Tibial nerve (tissue), 4 donors: ENCODE data around the gene THG1L.

Experiments used
- EP300 ChIP-seq, 2 donors: sonication (generic); formaldehyde crosslinking; IDR thresholded peaks; one replicate each; pipeline ENCODE4 v1.6.1; 2017; ENCODE audit warnings: antibody characterized with exemption in 2 of 2, mild to moderate bottlenecking in 1 of 2
- TF ChIP-seq, protein P1 (sequence below), 5 experiments: fragments of 200-600 bp in 3 of 5; fragments of 450-650 bp in 2 of 5; sonication (generic) in 3 of 5; IDR thresholded peaks; one replicate each; pipeline ENCODE4 v1.5.1; 2016 to 2019; ENCODE audit warnings: antibody characterized with exemption in 5 of 5, mild to moderate bottlenecking in 3 of 5, moderate library complexity in 2 of 5

DNA sequence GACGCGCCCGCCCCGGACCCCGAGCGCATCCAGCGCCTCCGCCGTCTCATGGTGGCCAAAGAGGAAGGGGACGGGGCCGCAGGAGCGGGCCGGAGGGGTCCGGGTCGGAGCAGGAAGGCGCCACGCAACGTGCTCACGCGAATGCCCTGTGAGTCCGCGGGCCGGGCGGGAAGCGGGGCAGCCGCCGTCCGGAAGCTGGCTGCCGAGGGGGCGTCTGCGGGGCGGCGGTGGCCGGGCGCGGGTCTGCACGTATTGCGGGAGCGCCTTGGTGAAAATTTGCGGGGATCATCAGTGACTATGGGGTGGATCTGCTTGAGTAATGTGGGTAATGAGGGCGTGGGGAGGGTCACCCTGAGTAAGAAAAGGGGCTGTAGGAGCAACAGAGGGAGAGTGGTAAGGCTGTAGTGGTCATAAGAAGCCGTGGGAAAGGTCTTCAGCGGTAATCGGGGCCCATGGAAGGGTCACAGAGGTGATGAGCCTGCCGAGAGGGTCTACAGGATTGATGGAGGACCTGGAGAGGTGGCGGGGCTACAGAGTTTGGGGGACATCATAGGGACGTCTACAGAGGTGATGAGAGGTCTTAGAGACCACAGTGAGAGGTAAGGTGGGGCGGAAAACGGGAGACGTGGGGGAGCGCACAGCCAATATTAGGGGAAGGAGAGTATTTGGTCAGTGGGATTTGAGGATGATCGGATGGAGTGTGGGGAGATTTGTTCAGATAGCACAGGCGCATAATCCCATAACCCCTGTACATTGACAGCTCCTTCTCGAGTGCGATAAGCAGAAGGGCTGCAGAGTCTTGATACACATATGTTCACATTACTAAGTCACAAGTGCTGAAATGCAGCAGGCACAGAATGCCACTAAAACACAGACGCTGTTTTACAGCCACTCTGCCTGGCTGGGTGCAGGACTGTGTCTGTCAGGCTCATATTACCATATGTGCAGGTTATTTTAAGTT, 13.1 kb downstream of the THG1L start:
- TF ChIP-seq, protein P1, sequence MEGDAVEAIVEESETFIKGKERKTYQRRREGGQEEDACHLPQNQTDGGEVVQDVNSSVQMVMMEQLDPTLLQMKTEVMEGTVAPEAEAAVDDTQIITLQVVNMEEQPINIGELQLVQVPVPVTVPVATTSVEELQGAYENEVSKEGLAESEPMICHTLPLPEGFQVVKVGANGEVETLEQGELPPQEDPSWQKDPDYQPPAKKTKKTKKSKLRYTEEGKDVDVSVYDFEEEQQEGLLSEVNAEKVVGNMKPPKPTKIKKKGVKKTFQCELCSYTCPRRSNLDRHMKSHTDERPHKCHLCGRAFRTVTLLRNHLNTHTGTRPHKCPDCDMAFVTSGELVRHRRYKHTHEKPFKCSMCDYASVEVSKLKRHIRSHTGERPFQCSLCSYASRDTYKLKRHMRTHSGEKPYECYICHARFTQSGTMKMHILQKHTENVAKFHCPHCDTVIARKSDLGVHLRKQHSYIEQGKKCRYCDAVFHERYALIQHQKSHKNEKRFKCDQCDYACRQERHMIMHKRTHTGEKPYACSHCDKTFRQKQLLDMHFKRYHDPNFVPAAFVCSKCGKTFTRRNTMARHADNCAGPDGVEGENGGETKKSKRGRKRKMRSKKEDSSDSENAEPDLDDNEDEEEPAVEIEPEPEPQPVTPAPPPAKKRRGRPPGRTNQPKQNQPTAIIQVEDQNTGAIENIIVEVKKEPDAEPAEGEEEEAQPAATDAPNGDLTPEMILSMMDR (IDR thresholded peaks at IDR 0.05), result no peak
- TF ChIP-seq EP300 (IDR thresholded peaks at IDR 0.05), result no peak
